ENCODE results near the gene ST6GALNAC4.
A peak's percentile ranks its signal among the peaks of the same experiment; 100 is the strongest.

The ST6GALNAC4 gene

GRCh38 chr9:127868278-127868902, 48.5 kb downstream of the ST6GALNAC4 start:
- DNase-seq: no peak

GRCh38 chr9:127867356-127868277, 49.2 kb downstream of the ST6GALNAC4 start:
- DNase-seq: no peak

GRCh38 chr9:127866535-127866934, 50.3 kb downstream of the ST6GALNAC4 start:
- no peak for DNase-seq

DNA sequence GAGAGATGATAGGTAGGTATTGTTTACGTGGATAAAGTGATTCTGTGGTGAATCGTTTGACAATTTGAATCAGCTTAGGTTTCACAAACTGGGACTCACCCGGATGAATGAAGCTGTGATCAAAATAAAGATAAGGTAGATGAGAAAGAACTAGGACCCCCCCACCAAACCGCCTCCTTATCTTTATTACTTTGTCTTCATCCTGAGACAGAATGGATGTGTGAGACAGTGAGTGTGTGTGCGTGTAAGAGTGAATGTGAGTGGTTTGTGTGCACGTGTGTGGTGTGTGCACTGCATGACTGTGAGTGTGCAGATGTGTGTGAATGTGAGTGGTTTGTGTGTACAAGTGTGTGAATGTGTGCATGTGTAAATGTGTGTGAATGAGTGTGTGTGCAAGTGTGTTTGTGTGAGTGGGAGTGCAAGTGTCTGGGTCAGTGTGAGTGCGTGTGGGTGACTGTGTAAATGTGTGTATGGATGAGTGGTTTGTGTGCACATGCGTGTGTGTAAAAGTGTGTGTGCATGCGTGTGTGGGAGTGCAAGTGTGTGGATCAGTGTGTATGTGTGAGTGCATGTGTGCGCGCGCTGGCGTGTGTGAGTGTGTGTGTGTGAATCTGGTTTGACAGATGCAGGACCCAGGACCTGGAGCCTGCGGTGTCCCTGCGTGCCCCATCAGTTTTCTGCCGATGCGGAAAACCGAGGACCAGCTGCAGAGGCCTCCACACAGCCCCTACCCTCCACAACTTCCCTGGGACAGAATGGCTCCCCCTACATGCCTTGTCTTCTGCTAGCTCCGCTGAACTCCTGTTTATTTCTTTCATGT, 51.0 kb downstream of the ST6GALNAC4 start:
- DNase-seq: no peak

DNA sequence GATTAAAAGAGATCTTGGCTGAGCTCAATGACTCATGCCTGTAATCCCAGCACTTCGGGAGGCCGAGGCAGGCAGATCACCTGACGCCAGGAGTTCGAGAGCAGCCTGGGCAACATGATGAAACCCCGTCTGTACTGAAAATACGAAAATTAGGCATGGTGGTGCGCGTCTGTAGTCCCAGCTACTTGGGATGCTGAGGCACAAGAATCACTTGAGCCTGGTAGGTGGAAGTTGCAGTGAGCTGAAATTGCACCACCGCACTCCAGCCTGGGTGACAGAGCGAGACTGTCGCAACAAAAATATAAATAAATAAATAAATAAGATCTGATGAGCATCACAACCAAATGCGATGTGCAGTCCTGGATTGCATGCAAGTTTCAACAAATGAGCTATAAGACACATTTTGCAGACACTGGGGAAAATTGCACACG, 53.6 kb downstream of the ST6GALNAC4 start:
- no peak for DNase-seq

GRCh38 chr9:127862075-127863011, 54.5 kb downstream of the ST6GALNAC4 start:
- DNase-seq: peak; percentile 29

DNA sequence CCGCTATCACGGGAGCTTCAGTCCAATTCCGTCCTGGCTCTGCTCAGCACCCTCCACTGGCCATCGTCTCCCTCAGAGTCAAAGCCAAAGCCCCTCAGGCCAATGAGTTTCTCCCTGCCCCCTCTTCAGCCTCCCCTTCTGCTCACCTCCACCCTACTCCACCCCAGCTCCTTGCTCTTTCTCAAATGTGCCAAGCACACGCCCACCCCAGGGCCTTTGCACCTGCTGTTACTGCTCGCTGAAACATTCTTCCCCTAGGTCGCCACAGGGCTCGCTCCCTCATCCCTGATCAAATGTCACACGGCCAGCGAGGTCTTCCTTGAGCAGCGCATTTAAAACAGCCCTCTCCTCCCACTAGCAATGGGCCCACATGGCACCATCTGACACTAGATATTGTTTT, 56.1 kb downstream of the ST6GALNAC4 start:
- DNase-seq: no peak

DNA sequence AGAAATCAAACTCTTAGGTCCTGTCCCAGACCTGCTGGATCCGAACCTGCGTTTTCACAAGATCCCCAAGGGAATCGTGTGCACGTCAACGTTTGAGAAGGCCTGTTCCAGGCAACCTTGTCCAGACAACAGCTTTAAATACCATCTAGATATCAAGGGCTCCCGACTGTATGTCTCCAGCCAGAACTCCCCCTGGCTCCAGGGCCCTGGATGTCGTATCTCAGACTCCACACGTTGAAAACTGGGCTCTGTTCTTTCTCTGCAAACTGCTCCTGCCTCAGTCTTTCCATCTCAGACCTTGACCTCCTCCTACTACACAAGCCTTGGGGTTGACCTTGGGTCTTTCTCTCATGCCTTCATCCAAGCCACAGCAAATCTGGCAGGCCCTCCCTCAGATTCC, 56.6 kb downstream of the ST6GALNAC4 start:
- no peak for DNase-seq

DNA sequence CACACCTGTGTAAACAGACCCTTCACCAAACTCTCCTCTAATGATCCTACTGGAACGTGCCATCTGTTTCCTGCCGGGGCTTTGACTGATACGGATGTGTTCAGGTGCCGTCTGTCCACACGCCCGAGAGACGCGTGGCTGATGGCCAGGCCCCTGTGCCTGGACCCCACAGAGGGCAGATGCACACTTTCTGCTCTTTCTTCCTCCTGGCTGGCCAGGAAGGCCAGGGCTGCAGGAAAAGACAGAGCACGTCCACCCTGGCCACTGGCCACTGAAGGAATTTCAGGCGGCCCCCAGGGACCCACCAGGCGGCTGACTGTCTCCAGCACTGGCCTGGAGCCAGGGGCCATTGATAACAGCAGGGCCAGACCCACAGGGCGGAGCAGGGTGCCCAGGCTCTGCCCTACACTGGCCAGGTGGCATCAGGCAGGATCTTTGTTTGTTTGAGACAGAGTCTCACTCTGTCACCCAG, 58.8 kb downstream of the ST6GALNAC4 start:
- no peak for DNase-seq

Data from effector CD4-positive, alpha-beta T cell (primary cell).